H1 (cell line): ENCODE measurements around the gene MCM8.

Experiments
- CTCF ChIP-seq, 3 experiments: IDR thresholded peaks; 1 replicate in 2 of 3; 2 replicates in 1 of 3; pipeline versions ENCODE4 v1.5.1 to v1.6.1; 2011; ENCODE audit warnings: low read length in 3 of 3, mild to moderate bottlenecking in 3 of 3, inconsistent platforms in 2 of 3, low read depth in 1 of 3, moderate library complexity in 1 of 3; ENCODE audit not compliant: insufficient read depth in 1 of 3; ENCODE audit errors: control extremely low read depth in 1 of 3
- KDM1A ChIP-seq: fragments of 200-600, 300-600 bp; sonication (generic); IDR thresholded peaks from 2 replicates; pipeline ENCODE4 v1.7.1; 2016; ENCODE audit warnings: mild to moderate bottlenecking, low read length, borderline replicate concordance
- RXRA ChIP-seq: IDR thresholded peaks from 2 replicates; pipeline ENCODE4 v1.6.1; 2011; ENCODE audit warnings: low read depth, mild to moderate bottlenecking, low read length, moderate library complexity; ENCODE audit not compliant: insufficient read depth

DNA sequence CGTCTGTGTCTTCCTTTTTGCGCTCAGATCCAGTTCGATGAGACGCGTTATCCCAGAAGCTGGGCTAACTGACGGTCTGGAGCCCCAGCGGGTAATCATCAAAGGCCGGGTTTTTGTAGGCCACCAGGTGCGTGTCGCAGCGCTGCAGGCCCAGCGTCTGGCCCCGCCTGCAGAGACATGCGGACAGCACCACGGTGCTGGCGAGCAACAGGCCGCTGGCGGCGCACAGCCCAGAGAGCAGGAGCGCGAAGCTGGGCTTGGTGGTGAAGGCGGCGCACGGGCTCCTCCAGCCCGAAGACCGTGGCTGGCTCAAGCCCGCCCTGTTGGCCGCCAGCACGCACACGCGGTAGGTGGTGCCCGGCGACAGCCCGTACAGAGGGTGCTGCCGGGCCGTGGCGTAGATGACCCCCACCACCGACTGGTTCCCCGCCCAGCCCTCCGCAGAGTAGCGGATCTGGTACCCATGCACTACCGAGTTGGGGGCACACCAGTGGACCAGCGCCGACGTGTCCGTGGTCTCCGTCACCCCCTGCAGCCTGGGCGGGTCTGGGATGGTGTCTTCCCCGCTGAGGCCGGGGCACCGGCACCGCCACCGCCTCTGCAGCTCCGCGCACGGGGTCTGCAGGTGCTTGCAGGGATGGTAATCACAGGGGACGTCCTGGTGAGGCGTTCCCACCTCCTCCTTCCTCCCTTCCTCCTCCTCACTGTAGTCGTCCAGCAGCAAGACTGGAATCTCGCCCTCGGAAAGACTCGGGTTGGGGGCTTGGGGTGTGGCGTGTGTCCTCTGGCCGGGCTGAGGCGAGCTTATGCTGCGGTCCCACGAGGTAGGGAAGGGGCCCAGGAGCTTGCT is 90.7 kb downstream of the MCM8 start:
- no peak for TF ChIP-seq CTCF (IDR thresholded peaks at IDR 0.05; ENCODE audit: control extremely low read depth in 1 of 3, insufficient read depth in 1 of 3, low read depth in 1 of 3, low read length in 3 of 3)
- TF ChIP-seq KDM1A: no peak
- no peak for TF ChIP-seq RXRA
